ENCODE data around the gene IRS1. TPM values are rescaled to one million over a fixed set of nuclear protein-coding genes. Genes with fewer than 3 reads are reported as not detected.

The IRS1 gene
- total RNA-seq, 1 donor: 29.7 TPM

DNA sequence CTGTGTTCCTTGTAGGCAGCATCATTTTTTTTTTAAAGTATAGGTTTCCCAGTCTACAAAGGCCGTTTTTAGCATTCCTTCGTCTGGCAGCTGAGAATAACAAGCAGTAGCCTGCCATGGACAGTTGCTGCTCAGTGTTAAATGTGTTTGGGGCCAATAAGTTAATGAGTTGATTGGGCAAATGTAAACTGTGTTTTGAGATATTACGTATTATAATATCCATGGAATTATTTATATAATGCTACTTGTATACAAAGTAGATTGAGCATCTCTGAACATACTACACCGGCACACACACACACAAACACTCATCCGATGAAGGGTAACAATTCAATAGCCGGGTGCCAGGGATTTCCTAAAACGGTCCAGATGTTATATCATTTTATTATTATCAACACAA, 97.2 kb downstream of the IRS1 start:
- no peak for DNase-seq (ENCODE audit: low read depth)
- TF ChIP-seq, protein P1, sequence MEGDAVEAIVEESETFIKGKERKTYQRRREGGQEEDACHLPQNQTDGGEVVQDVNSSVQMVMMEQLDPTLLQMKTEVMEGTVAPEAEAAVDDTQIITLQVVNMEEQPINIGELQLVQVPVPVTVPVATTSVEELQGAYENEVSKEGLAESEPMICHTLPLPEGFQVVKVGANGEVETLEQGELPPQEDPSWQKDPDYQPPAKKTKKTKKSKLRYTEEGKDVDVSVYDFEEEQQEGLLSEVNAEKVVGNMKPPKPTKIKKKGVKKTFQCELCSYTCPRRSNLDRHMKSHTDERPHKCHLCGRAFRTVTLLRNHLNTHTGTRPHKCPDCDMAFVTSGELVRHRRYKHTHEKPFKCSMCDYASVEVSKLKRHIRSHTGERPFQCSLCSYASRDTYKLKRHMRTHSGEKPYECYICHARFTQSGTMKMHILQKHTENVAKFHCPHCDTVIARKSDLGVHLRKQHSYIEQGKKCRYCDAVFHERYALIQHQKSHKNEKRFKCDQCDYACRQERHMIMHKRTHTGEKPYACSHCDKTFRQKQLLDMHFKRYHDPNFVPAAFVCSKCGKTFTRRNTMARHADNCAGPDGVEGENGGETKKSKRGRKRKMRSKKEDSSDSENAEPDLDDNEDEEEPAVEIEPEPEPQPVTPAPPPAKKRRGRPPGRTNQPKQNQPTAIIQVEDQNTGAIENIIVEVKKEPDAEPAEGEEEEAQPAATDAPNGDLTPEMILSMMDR (IDR thresholded peaks at IDR 0.05; ENCODE audit: insufficient read depth, low read length): no peak
- H3K4me3 ChIP-seq (ENCODE audit: low read depth, low read length): no peak overlapping the region

DNA sequence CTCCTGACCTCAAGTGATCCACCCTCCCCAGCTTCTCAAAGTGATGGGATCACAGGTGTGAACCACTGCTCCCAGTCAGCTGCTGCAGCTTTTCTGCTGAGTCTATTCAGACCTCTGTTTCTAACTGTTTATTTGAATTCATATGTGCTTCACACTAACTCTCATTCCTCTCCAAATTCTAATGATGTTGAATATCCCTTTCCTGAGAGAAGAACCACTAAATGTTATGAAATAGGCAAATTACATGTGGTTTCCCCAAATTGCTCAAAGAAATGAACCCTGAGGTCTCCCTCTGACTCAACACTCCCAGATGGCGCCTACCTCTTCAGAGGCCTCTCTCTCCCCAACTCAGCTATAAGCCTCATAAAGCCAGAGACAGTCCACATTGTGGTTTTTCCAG, 98.6 kb downstream of the IRS1 start:
- no peak overlapping the region for H3K4me3 ChIP-seq (ENCODE audit: low read depth, low read length)
- DNase-seq (ENCODE audit: low read depth): peak; percentile 81
- TF ChIP-seq, protein P1 (IDR thresholded peaks at IDR 0.05; ENCODE audit: insufficient read depth, low read length): no peak

DNA sequence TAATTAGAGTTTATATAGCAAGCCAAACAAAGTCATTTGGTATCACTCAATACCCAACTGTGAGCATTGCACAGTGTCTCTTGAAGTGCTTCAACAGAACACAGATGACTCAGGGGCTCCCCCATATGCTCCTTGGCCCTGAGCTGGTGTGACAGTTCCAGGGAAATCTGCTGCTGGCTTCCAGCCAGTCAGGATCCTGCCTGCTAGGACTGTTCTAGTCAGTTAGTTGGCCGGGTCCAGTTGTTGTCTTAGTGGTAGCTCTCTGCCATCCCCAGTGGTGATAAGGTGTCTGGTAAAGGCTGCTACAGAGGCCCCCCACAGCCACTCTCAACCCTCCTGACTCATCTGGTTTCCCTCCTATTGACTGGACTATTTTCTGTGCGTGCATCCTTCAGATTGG, 100.3 kb downstream of the IRS1 start:
- no peak overlapping the region for H3K4me3 ChIP-seq (ENCODE audit: low read depth, low read length)
- peak; percentile 61 for DNase-seq (ENCODE audit: low read depth)
- TF ChIP-seq, protein P1 (IDR thresholded peaks at IDR 0.05; ENCODE audit: insufficient read depth, low read length): no peak

DNA sequence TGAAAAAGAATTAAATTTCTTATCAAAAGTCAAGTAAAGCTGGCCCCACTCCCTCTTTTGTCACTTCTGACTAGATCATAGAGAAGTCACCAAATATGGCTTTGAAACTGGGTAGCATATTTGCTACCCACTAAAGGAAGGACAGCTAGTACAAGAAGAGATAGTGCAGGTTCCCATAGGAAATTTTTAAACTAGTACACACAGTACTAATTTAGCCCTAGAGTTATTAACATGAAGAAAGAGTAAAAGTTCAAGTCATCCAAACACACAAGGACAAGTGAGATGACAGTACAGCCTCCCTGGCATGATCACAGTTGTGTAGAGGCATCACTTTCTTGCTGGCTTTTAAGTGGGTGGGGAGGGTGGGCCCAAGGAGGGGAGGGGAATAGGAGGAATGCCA, 100.9 kb downstream of the IRS1 start:
- TF ChIP-seq, protein P1 (IDR thresholded peaks at IDR 0.05; ENCODE audit: insufficient read depth, low read length): no peak

DNA sequence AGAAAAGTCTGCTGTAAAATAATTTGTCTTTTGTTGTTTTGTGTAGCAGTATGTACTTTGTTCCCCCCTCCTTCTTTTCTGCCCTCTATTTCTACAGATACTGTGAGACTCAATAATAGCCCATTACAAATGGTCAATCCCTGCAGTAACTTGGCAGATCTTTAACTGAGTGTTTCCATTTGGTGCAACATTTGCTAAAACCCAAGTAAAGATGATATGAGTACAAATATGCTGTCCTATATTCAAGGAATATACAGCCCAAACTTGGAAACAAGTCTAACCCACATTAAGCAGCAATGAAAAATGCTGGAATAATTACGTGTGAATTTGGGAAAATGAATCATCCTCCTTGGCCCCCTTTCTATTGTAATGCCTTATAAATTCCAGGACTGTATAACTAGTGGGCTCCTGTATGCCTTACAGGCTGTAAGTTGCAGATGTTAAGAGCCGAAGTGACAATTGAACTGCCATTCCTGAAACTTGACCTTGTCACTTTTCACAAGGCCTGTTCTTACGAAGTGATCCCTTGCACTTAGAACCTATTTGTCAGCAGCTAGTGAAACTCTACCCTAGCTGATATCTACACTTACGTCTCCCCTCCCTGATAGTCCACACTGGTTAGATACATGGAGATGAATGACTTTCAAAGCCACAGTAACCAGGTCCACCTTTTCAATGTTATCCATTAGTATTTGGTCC, 104.9 kb downstream of the IRS1 start:
- DNase-seq (ENCODE audit: low read depth): no peak
- no peak overlapping the region for H3K4me3 ChIP-seq (ENCODE audit: low read depth, low read length)
- TF ChIP-seq, protein P1 (IDR thresholded peaks at IDR 0.05; ENCODE audit: insufficient read depth, low read length): no peak

More for the DNA sequence above, 100.9 kb downstream of the IRS1 start:
- no peak overlapping the region for H3K4me3 ChIP-seq (ENCODE audit: low read depth, low read length)
- DNase-seq (ENCODE audit: low read depth): no peak

DNA sequence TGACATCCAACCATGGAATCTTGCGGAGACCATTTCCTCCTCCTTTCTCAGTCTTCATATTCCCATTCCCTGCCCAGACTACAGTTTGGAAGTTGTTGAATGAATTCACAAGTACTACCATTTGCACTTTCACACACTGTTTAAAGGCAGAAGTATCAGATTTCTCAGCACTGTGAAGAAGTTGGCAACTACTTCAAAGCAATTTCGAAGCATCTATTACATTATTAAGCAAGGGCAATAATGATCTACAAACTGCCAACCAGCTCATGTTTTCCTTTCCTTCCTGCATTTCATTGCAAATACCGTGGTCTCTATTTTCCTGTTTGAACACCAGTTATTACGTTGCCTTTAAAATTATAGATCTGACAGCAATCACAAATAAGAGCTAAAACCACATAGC, 105.5 kb downstream of the IRS1 start:
- H3K4me3 ChIP-seq (ENCODE audit: low read depth, low read length): no peak overlapping the region
- TF ChIP-seq, protein P1 (IDR thresholded peaks at IDR 0.05; ENCODE audit: insufficient read depth, low read length): no peak
- DNase-seq (ENCODE audit: low read depth): no peak

DNA sequence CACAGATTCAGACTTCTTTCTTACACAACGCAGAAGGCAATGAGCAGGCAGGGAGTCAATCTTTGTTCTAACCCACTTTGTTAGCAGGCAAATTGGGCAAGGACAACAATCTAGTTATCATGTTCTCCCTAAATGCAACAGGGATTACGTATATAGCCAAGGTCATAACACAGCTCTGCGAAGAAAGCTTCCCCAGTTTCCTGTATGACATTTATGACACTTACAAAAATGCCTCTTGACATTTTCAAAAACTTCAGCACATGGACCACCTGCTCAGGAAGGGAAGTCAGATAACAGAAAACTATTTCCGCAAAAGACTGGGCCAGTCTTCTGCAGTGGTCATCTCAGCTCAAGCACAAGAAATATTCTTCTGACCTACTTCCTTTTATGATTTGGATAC, 106.1 kb downstream of the IRS1 start:
- TF ChIP-seq, protein P1 (IDR thresholded peaks at IDR 0.05; ENCODE audit: insufficient read depth, low read length): no peak
- DNase-seq (ENCODE audit: low read depth): no peak
- no peak overlapping the region for H3K4me3 ChIP-seq (ENCODE audit: low read depth, low read length)

Measured in fibroblast of the aortic adventitia (primary cell).